ENCODE measurements around the gene BCL2. TPM values are rescaled to one million over a fixed set of nuclear protein-coding genes. Genes with fewer than 3 reads are reported as not detected.

The BCL2 gene
- total and polyA plus RNA-seq, 7 donors: 2.8 to 25.7 (median 11.3) TPM

GRCh38 chr18:63074981-63075404 lies 244.6 kb downstream of the BCL2 start:
- Histone ChIP-seq H3K4me3 (peak overlapping the region; percentile 18 to 50 (median 48)), H3K4me1 (peaks cover 0 to 3% (median 0%) of the 10 kb centered on the region in 4 donors), H3K36me3 (no peaks in the 10 kb centered on the region), H3K27ac (peak overlapping the region; percentile 31 to 58 (median 54)), H3K9me3 (no peaks in the 10 kb centered on the region), H3K27me3 (no peaks in the 10 kb centered on the region)
- intact Hi-C loops (cut with DNase I): no loop called here
- TF ChIP-seq POLR2AphosphoS5 (IDR thresholded peaks at IDR 0.05) (peak in 3 of 4 donors; percentile 14 to 50 (median 16)), EP300 (IDR thresholded peaks at IDR 0.05) (no peak)
- WGBS, 2 donors: 1 to 2% methylated on average over 19 of the region's 19 CpGs
- peak; percentile 85 for DNase-seq

- DNase-seq: no peak
- Histone ChIP-seq H3K27ac (no peak overlapping the region), H3K9me3 (no peaks in the 10 kb centered on the region), H3K4me1 (peaks cover 0 to 3% (median 0%) of the 10 kb centered on the region in 4 donors), H3K27me3 (no peaks in the 10 kb centered on the region), H3K4me3 (no peak overlapping the region), H3K36me3 (no peaks in the 10 kb centered on the region)
- WGBS, 2 donors: 69 to 73% methylated on average over 2 of the region's 2 CpGs
- no peak for TF ChIP-seq CTCF (IDR thresholded peaks at IDR 0.05)
- no peak for TF ChIP-seq POLR2AphosphoS5 (IDR thresholded peaks at IDR 0.05)
- no peak for TF ChIP-seq POLR2A (IDR thresholded peaks at IDR 0.05)
- no peak for TF ChIP-seq EP300 (IDR thresholded peaks at IDR 0.05)
- intact Hi-C loops (cut with DNase I): no loop called here
Measured at GRCh38 chr18:63073481-63073880, 246.1 kb downstream of the BCL2 start.

Small RNA genes lying within 50 kb of the gene (small RNA-seq; reads per million reads assigned to genes)
- 0 reads per million in 3 donors for gene AC022726.1

Other genes with a start within 250 kb of the BCL2 start
- 10 to 100 TPM; 33.2 to 50.5 (median 42.7) TPM for gene KDSR, start 47.4 kb upstream of the BCL2 start, total RNA-seq
- 10 to 100 TPM in 2 of 3 donors, 1 to 10 TPM in 1; 7.6 to 19.3 (median 10.8) TPM for gene KDSR, start 47.4 kb upstream of the BCL2 start, polyA plus RNA-seq
- gene VPS4B, start 102.7 kb upstream of the BCL2 start, total RNA-seq: 10 to 100 TPM; 31.4 to 41.0 (median 38.3) TPM
- gene VPS4B, start 102.7 kb upstream of the BCL2 start, polyA plus RNA-seq: 10 to 100 TPM; 34.6 to 69.4 (median 44.4) TPM
- gene SERPINB5, start 157.2 kb upstream of the BCL2 start, total RNA-seq: not detected
- 1 to 10 TPM; 1.2 to 2.9 (median 1.6) TPM for gene SERPINB5, start 157.2 kb upstream of the BCL2 start, polyA plus RNA-seq
- not detected for gene SERPINB12, start 222.6 kb upstream of the BCL2 start, total RNA-seq
- gene SERPINB12, start 222.6 kb upstream of the BCL2 start, polyA plus RNA-seq: not detected

All from sigmoid colon (tissue), 7 donors.